HG02852 (cell line): Measurements from ENCODE around the gene C1D.

Experiments used
- ATAC-seq: cut with Tn5 transposase; IDR thresholded peaks from one replicate; pipeline ENCODE4 v1.9.1; 2021; ENCODE audit warnings: mild to moderate bottlenecking, moderate library complexity; ENCODE audit not compliant: unreplicated experiment

Gene C1D

DNA sequence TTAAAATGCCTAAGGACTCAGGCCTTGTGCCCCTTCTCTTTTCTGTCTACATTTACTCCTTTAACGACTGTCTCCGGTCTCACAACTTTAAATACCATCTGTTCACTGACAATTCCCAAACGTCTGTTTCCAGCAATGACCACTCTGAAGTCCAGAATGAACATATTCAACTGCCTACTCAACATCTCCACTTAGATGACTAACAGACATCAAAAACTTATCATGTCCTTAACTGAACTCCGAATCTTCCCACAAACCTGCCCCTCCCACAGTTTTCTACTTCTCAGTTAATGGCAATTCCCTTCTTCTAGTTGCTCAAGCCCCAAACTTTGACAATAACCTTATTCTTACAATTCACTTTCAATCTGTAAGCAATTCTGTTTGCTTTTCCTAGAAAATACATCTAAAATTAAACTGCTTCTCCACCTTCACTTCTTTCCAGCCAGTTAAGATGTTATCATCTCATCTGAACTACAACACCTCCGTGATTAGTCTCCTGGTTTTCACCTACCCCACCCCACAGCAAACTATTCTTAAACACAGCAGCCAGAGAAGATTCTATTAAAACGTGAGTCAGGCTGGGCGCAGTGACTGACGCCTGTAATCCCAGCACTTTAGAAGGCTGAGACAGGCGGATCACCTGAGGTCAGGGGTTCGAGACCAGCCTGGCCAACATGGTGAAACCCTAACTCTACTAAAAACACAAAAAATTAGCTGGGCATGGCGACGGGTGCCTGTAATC lies 2.8 kb downstream of the C1D start:
- ATAC-seq, result no peak

DNA sequence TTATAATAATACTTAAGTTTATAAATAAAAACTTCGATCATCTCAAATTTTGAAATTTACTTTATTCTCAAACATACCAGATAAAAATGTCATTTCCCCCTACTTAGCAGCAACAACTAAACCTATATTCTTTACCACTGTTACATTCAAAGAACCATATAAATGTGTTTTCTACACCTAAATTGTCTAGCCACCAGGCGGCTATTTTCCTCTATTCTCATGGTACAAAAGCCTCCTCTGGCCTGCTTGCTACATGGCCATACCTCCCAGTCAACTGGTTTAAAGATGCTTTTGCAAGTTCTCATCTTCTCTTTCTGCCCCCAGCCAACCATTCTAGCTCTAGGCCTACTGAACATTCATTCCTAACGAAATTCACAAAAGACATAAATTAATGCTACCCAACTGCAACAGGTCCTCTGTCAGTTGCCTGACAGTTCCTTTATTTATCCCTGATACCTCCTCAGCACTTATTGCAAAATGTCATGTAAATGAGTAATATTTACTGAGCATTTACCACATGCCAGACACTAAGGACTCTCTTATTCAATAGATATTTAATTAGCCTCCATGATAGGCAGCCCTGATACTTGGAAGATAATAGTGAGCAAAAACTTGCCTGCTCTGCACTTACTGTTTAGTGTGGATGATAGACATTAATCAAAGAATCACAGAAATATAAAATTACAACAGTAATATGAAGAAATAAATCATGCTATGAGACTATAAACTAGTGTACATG lies 5.0 kb downstream of the C1D start:
- ATAC-seq, result no peak

DNA sequence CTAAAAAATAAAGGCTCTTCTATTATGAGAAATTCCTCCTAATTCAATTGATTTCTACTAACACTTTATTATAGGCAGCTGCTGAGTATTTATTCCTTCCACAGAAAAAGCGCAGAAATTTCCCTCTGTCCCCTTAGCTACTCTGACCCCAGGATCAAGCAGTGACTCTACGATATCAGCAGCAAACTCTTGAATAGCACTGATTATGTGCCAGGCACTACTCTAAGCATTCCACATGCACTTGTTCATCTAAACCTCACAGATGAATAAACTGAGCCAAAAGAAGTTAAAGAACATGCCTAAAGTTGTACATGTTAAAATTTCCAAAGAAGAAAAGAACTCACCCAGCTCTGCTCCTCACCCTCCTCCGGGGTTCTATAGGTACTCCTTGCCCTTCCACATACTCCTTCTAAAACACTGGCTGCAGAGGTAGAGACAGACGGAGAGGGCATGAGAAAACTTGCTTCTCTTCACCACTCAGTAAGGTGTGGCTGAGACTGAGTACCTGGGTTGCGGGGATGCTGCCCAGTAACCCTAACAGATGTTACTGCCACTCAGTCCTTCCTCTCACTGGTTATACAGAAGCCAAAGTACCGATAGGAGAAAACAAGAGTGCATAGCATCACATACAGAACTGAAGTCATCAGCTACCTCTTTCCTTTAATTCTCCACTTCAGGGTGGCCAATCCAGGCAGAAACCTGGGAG lies 9.9 kb downstream of the C1D start:
- ATAC-seq, result no peak

DNA sequence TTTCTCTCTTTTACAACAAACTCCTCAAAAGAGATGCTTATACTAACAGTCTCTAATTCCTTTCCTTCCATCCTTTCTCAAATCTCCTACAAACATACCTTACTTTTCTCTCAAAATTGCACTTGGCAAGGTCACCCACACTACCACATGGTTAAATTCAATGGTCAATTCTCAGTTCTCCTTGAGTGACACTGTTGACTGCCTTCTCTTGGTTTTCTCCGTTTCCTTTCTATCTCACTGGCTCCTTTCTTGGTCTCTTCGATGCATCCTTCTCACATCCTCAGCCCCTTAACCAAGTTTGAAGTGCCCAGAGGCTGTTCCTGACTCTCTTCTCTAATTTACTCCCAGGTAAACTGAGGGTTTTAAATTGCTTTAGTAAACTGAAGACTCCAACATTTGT lies 12.5 kb downstream of the C1D start:
- no peak for ATAC-seq

DNA sequence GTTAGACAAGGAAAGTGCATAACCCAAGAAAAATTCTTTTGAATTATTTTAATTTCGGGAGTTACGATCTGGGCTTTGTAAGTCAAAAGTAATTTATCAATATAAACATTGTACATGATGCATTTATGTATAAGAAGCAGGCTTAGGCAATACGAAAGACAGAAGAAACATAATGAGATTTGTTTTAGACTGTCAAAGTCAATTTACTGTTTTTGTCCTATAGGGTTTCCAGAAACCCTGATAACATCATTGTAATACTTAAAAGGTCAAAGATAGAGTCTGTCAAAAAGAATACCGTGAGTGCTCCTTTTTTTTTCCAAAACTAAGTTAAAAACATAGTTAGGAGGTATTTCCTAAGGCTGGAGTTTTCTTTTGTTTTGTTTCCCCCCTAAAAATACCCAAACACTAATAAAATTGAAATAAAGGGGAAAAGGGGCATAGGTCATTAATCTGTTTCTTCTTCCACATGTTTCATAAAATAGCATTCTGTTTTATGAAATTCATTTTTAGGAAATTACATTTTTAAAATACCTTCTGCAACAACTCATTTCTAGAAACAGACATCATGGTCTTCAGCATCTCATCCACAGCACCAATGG lies 16.1 kb downstream of the C1D start:
- ATAC-seq, result no peak

DNA sequence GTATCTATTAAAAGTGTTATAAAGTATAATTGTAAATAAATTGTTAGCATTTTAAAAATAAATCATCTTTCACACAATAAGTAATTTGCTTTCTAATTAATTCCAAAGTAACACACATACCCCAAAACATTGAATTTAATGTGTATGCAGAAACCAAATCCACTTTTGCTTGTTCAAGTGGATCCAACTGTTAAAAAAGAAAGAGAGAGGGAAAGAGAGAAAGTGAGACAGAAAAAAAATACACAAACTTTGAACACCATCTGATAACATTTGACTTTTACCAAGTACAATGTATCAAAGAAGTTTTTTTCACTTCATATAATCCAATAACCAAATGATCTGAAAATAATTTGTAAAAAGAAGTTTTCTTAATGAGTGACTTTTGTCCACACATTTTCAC lies 16.6 kb downstream of the C1D start:
- ATAC-seq, result no peak

DNA sequence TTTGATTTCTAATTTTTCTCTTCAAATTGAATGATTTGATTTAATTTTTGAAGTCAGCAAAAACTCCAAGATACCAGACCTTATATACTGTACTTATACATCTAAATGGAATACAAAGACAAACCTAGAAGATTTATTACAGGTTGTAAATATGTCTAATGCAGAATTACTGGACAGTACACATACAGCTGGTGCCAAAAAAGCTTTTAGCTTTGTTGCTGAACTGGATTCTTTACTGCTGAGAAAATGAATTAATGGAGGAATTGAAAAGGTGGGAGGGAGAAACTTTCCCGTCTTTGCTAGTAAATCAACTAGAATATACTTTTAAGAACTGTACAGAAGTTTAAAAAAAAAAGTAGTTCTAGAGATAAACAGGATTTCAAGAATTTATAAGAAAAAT lies 17.5 kb downstream of the C1D start:
- no peak for ATAC-seq

DNA sequence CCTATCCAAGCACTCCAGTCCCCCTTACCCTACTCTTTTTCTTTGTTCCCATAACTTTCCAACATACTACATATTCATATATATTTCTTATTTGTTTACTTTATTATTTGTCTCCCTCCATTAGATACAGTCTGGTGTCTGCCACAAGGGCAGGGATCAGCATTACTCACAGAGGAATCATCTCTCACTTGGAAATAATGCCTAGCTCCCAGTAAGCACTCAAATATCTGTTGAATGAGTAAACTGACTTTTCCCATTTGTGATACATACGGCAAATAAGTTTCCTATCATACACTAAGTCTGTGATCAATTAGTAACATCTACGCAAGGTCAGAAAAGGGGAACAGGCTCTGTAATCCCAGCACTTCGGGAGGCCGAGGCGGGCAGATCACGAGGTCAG lies 18.7 kb downstream of the C1D start:
- no peak for ATAC-seq

DNA sequence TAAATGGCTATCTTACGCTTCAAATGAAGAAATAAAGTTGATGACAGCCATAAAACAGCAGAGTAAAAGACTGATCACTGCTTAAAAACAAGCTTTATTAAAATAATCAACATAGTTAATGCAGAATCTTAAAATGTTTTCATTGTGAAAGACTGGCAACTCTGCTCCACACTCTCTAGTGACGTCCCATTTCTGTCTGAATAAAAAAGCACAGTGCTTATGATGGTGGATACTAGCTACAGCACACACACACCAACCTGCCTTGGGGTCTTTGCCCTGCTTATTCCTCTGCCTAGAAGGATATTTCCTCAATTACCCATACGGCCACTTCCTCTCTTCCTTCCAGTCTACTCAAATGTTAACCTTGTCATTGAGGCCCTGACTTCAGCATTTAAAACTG lies 19.1 kb downstream of the C1D start:
- ATAC-seq, result no peak

DNA sequence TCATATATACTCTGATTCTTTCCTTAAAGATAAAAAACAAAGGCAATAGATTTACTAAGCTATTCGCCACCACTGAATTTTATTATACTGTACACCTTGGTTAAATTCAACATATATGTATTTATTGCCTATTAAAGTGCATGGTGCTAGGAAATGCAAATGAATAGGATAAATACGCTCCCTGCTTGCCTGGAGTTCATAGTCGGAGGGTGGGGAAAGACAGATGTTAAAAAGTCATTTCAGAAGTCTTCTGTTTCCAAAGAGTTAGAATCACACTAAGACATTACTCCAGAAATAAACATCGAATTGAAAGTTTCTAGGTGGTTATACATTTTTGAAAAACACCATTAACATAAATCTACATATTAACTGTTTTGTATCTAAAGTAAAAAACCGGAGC lies 19.8 kb downstream of the C1D start:
- ATAC-seq, result no peak

DNA sequence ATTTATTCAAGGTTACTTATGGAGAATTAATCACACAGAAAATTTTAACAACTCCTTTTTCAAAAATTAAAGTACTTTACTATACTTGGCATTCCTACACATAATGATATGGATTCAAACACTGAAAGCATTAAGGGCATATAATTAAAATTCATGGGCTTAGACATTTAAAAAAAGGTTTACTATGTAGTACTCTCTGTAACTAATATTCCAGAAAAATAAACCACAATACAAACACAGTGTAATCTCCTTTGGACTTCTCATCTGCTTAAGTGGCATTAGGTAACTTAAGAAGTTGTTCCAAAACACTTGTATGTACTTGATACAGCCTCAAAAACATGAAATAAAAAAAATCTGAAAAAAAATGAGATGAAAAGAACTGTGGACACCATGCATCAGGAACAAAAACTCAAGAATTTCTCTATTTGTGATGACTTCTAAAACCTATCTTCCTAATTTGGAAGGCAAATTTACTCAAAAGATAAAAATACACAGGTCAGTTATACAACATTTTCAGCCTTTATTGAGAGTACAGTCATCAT lies 21.0 kb downstream of the C1D start:
- no peak for ATAC-seq

DNA sequence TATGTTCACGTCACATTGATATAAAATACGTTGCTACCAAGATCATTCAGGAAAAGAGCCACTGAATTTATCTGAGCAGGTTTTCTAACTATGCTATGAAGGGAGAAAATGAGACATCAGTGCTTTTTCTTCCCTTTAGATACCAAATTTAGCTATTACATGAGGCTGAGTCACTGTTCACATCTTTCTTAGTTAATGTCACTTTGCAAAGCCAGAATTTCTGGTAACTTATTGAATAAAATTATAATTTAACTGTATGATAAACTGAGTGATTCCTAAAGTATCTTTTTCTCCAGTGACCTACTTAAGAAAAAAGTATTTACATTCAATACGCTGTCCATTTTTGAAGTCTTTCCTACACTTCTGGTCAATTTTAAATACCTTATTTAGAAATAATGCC lies 22.7 kb downstream of the C1D start:
- no peak for ATAC-seq

DNA sequence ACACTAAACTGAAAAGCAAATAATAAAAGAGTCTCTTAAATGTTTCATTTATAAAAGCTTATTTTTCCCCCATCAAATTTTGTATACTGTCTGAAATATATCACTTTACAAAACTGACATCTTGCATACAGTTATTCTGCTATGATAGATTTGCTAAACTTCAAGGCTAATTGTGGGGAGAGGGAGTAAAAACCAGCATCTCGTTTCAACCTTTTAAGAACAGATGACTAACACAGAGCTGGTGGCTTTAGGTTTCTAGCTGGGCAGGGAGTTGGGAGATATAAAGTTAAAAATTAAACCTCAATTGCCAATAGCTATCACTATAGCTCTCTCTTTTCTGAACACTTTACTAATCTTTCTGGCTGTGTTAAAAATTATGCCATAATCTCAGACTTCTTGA lies 23.5 kb downstream of the C1D start:
- ATAC-seq, result no peak

DNA sequence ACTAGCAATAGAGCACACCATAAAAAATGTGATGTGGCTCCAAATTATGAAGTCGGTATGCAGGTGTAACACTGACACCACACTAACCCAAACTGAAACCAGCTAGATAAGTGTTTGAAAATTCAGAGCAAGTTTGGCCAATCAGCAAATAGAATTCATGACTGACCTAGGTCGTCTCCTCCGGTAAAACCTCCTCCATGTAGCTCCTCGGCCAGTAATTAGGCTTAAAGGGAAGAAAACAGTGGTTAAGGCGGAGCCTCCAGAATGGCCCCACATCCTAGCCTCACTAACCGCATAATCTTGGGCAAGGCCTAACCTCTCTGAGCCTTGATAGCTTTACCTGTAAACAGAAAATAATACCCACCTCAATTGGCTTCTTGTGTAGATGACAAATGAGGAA lies 30.1 kb downstream of the C1D start:
- ATAC-seq, result no peak

DNA sequence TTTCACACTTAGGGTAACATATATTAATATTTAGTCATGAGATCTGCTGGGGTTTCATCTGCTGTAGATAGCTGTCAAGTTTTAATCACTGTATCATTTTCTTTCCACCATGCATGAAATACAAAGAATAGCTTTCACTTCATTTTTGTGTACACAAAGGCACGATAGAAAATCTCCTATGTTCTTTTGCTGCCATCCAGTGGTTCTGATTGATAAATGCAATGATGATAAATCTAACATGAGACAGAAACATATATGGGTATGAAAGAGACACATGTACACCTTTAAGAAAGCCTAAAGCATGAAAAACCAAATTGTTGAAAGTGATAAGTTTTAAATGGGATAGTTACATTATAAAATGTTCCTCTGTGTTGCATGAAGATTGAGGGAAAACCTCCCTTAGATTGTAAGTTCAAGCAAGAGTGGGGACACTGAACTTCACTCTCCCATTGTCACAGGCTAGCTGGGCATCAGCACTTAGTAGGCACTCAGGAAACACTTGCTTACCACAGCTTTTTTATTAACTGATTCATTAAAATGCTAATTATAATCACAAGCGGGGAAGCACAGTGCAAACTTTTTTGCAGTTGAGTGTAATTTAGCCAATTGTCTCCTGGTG lies 31.2 kb downstream of the C1D start:
- peak; percentile 75 for ATAC-seq

DNA sequence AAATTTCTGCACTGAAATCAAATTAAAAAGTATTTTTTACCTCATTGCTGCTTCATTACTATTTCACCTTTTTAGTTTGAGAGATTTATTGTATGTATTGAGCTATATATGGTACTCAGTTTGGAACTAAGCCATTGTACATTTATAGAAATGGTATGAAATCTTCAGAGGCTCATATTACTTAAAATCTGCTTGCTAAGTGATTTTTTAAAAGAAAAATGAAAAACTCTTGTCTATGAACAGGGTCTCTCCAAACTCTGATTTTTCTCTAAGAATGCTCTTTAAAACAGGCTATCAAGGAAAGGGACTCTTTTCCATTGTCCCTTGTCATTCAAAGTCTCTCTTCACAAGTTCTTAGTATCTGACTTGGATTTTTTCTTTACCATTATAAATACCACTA lies 31.8 kb downstream of the C1D start:
- no peak for ATAC-seq

DNA sequence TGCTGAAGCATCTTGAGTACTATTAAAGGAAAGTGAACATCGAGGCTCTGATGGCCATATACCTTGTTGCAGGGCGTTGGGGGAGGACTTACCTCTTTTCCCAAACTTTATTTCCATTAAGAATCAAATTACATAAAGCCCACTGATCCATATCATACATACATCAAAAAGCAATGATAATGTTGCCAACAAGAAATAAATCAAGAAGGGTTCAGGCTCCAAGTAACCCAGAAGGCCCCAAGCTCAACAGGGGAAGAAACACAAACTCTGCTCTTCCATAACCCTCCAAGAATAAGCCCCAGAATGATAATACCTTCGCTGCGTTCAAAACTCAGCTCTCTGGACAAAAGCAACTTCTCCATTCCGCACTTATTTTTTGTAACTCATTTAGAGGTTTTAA lies 32.3 kb downstream of the C1D start:
- no peak for ATAC-seq

DNA sequence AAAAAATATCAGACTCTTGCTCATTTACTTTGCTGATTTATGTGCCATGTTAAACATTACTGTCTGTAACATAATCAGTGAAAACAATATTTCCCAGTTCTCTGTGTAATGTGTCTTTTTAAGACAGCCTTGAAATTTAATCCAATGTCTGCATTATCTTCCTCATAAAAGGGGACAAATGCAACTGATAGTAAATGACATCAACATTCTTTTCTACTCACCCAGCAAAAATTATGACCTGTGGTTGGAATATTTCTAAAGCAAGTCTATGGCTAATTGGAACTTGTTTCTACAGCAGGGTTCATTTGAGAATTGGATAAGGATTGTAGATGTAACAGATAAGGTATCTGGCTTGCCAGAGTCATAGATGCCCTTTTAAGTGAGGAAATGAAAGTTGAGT lies 34.8 kb downstream of the C1D start:
- ATAC-seq, result no peak

DNA sequence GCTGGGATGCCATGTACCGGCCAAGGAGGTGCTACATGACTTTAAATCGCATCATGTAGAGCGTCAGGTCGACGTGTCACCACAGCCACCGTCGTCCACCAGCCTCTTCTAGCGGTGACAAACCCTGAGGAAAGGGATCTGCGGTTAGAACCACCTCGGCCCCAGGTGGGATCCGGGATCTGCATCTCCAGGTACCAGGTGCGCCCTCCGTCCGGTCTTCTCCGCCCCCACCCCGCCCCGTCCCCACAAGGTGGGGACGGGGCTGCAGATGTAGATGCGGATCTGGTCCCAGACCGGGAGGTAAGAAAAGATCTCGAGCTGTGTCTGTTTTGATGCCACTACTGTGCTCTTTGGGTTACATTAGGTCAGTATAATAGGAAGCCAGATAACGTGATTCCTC lies 38.4 kb downstream of the C1D start:
- ATAC-seq, result no peak

DNA sequence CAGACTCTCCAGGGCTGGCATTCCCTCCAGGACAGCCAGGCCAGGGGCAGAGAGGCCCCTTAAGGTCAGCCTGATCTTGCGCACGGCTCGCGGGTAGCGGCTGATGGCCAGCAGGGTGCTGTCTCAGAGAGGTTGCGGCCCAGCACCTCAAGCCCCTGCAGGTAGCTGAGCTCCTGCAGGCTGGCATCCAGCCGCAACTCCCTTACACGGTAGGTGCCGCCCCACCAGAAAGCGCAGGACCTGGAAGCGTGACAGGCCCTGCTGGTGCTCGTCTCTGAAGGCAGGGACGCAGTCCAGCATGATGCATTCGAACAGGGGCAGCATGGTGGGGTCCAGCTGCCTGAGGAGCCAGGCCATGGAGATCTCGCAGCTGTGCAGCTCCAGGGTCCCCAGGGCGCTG lies 38.9 kb downstream of the C1D start:
- ATAC-seq, result no peak

DNA sequence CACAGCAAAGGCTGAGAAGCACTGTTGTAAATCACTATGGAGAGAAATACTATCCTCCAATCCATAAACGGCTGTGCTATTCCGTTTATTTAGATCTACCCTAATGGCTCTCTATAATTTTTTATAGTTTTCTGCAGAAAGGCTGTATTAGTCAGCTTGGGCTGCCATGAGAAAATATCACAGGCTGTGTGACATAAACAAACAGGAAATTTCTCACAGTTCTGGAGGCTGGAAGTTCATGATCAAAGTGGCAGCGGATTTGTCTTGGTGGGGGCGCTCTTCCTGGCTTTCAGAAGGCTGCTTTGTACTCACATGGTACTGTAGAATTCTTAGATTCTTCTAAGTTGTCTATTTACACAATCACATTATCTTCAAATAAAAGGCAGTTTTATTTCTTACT lies 44.1 kb downstream of the C1D start:
- ATAC-seq, result no peak
